Loucy (cell line): Measurements from ENCODE around the gene HMGB2.

Source experiments
- CTCF ChIP-seq: fragments of 200-600 bp; sonication (generic); conservative IDR thresholded peaks from 2 replicates; pipeline ENCODE4 v1.5.1; 2014; ENCODE audit warnings: mild to moderate bottlenecking, antibody characterized with exemption, low read length
- EZH2phosphoT487 ChIP-seq: fragments of 200-600 bp; IDR thresholded peaks from 2 replicates; pipeline ENCODE4 v1.6.1; 2018; ENCODE audit warnings: antibody characterized with exemption, mild to moderate bottlenecking, moderate library complexity, borderline replicate concordance

- TF ChIP-seq CTCF (no peak), EZH2phosphoT487 (no peak)
Observed at GRCh38 chr4:173325007-173325736, 9.0 kb downstream of the HMGB2 start.
